Fibroblast of mammary gland (primary cell): ENCODE results near the gene EVC2.

Source experiments
- DNase-seq: peaks from one replicate; pipeline ENCODE4 v3.0.0-alpha.2; 2010; ENCODE audit warnings: low read depth
- H3K4me3 ChIP-seq: 2 replicates; pipeline ENCODE4 v1.5.1; 2011; ENCODE audit warnings: low read depth, mild to moderate bottlenecking, low read length, moderate library complexity; ENCODE audit not compliant: control insufficient read depth
- CTCF ChIP-seq: conservative IDR thresholded peaks from 2 replicates; pipeline ENCODE4 v1.5.1; 2011; ENCODE audit warnings: low read depth, low read length, inconsistent platforms; ENCODE audit not compliant: control insufficient read depth, insufficient read depth

The EVC2 gene

GRCh38 chr4:5528031-5528436 is 180.3 kb downstream of the EVC2 start:
- TF ChIP-seq CTCF, result no peak
- no peak for DNase-seq
- no peak overlapping the region for H3K4me3 ChIP-seq

- DNase-seq, result no peak
Measured at GRCh38 chr4:5527211-5527610, 181.1 kb downstream of the EVC2 start.

GRCh38 chr4:5526080-5526846 is 182.1 kb downstream of the EVC2 start:
- no peak overlapping the region for H3K4me3 ChIP-seq
- TF ChIP-seq CTCF, result no peak
- DNase-seq, result no peak

More at GRCh38 chr4:5527211-5527610, 181.1 kb downstream of the EVC2 start:
- no peak overlapping the region for H3K4me3 ChIP-seq
- no peak for TF ChIP-seq CTCF

- TF ChIP-seq CTCF, result no peak
- H3K4me3 ChIP-seq, result no peak overlapping the region
- peak; percentile 46 for DNase-seq
Measured at GRCh38 chr4:5524446-5525299, 183.7 kb downstream of the EVC2 start.

GRCh38 chr4:5517372-5517771 is 191.0 kb downstream of the EVC2 start:
- no peak overlapping the region for H3K4me3 ChIP-seq
- no peak for DNase-seq
- TF ChIP-seq CTCF, result no peak

GRCh38 chr4:5515646-5516045 is 192.7 kb downstream of the EVC2 start:
- no peak for TF ChIP-seq CTCF
- H3K4me3 ChIP-seq, result no peak overlapping the region
- DNase-seq, result no peak
